Neural cell (in vitro differentiated cells): ENCODE data around the gene ST6GALNAC5. TPM values are rescaled to one million over a fixed set of nuclear protein-coding genes. Genes with fewer than 3 reads are reported as not detected.
A peak's percentile ranks its signal among the peaks of the same experiment; 100 is the strongest.

Source experiments
- H2AFZ ChIP-seq: fragments of 200-600, 300-800 bp; sonication (generic), shearing (Covaris generic); 2 replicates; pipeline ENCODE4 v1.6.0; 2014; ENCODE audit warnings: low read depth, mild to moderate bottlenecking, antibody characterized with exemption, low read length, moderate library complexity
- H3F3A ChIP-seq: fragments of 200-600 bp; shearing (Covaris generic); 2 replicates; pipeline ENCODE4 v1.6.1; 2016; ENCODE audit warnings: mild to moderate bottlenecking, moderate library complexity, mixed read lengths, antibody characterized with exemption, low read length; ENCODE audit not compliant: insufficient read depth, poor library complexity, severe bottlenecking
- H3K27ac ChIP-seq: fragments of 200-600, 300-800 bp; sonication (generic), shearing (Covaris generic); 2 replicates; pipeline ENCODE4 v1.5.1; 2014; ENCODE audit warnings: mild to moderate bottlenecking, low read length, moderate library complexity
- H3K27me3 ChIP-seq: fragments of 300-800, 200-600 bp; sonication (generic), shearing (Covaris generic); 2 replicates; pipeline ENCODE4 v1.6.0; 2014; ENCODE audit warnings: mild to moderate bottlenecking, low read depth, low read length, moderate library complexity; ENCODE audit not compliant: insufficient read depth
- H3K36me3 ChIP-seq: fragments of 300-800, 200-600 bp; sonication (generic), shearing (Covaris generic); 2 replicates; pipeline ENCODE4 v1.5.1; 2014; ENCODE audit warnings: mild to moderate bottlenecking, antibody characterized with exemption, low read length, moderate library complexity; ENCODE audit not compliant: insufficient read depth
- H3K4me2 ChIP-seq: fragments of 300-800, 200-600 bp; sonication (generic), shearing (Covaris generic); 2 replicates; pipeline ENCODE4 v1.6.0; 2014; ENCODE audit warnings: mild to moderate bottlenecking, low read length
- H3K4me3 ChIP-seq: fragments of 300-800, 200-600 bp; sonication (generic), shearing (Covaris generic); 2 replicates; pipeline ENCODE4 v1.5.1; 2014; ENCODE audit warnings: mild to moderate bottlenecking, low read length, moderate library complexity
- H3K79me2 ChIP-seq: fragments of 200-600 bp; shearing (Covaris generic); replicated peaks from 2 replicates; pipeline ENCODE4 v1.6.0; 2014; ENCODE audit warnings: mild to moderate bottlenecking, low read length, moderate library complexity; ENCODE audit not compliant: insufficient read depth
- H3K9ac ChIP-seq: fragments of 300-800, 200-600 bp; sonication (generic), shearing (Covaris generic); 2 replicates; pipeline ENCODE4 v1.6.1; 2016; ENCODE audit warnings: mild to moderate bottlenecking, low read length, mixed read lengths
- H3K9me2 ChIP-seq: fragments of 200-600 bp; shearing (Covaris generic); 2 replicates; pipeline ENCODE4 v1.6.1; 2016; ENCODE audit warnings: mild to moderate bottlenecking, low read length, mixed read lengths; ENCODE audit not compliant: insufficient read depth
- H3K9me3 ChIP-seq: fragments of 200-600, 300-800 bp; sonication (generic), shearing (Covaris generic); 2 replicates; pipeline ENCODE4 v1.6.1; 2016; ENCODE audit warnings: mild to moderate bottlenecking, mixed run types, low read length, moderate library complexity, mixed read lengths
- H4K20me1 ChIP-seq: fragments of 200-600 bp; shearing (Covaris generic); 2 replicates; pipeline ENCODE4 v1.6.1; 2016; ENCODE audit warnings: mild to moderate bottlenecking, mixed run types; ENCODE audit not compliant: insufficient read depth
- CTCF ChIP-seq: fragments of 450-650 bp; IDR thresholded peaks from 2 replicates; pipeline ENCODE4 v1.5.1; 2014; ENCODE audit warnings: antibody characterized with exemption, mild to moderate bottlenecking, moderate library complexity; ENCODE audit not compliant: poor library complexity, severe bottlenecking
- EP300 ChIP-seq: fragments of 450-650 bp; conservative IDR thresholded peaks from 2 replicates; pipeline ENCODE4 v1.6.1; 2014; ENCODE audit warnings: antibody characterized with exemption, mild to moderate bottlenecking, moderate library complexity; ENCODE audit not compliant: poor library complexity, severe bottlenecking
- EZH2 ChIP-seq: fragments of 200-600, 300-800 bp; shearing (Covaris generic), sonication (generic); IDR thresholded peaks from 2 replicates; pipeline ENCODE4 v1.6.1; 2014; ENCODE audit warnings: antibody characterized with exemption, low read length, borderline replicate concordance, mild to moderate bottlenecking; ENCODE audit not compliant: insufficient read depth, poor library complexity, severe bottlenecking
- MXI1 ChIP-seq: fragments of 450-650 bp; conservative IDR thresholded peaks from 2 replicates; pipeline ENCODE4 v1.6.1; 2014; ENCODE audit warnings: antibody characterized with exemption, mild to moderate bottlenecking; ENCODE audit not compliant: poor library complexity, severe bottlenecking
- POLR2AphosphoS5 ChIP-seq: IDR thresholded peaks from 2 replicates; pipeline ENCODE4 v1.6.1; 2012
- RAD21 ChIP-seq: fragments of 450-650 bp; conservative IDR thresholded peaks from 2 replicates; pipeline ENCODE4 v1.6.1; 2014; ENCODE audit warnings: antibody characterized with exemption, mild to moderate bottlenecking, moderate library complexity
- REST ChIP-seq: IDR thresholded peaks from 2 replicates; pipeline ENCODE4 v1.6.1; 2012; ENCODE audit warnings: borderline replicate concordance
- SMC3 ChIP-seq: fragments of 450-650 bp; conservative IDR thresholded peaks from 2 replicates; pipeline ENCODE4 v1.6.1; 2014; ENCODE audit warnings: antibody characterized with exemption, mild to moderate bottlenecking, moderate library complexity; ENCODE audit not compliant: poor library complexity
- TAF1 ChIP-seq: IDR thresholded peaks from 2 replicates; pipeline ENCODE4 v1.6.1; 2012; ENCODE audit warnings: low read depth
- polyA plus RNA-seq: library from polyadenylated mRNA; depleted of rRNA; stranded (reverse); fragments of >200 nt; gene quantifications from 2 replicates; pipeline ENCODE4 v1.2.3, GENCODE V29; 2014

Gene ST6GALNAC5
- polyA plus RNA-seq, 1 donor from 2014 or later = 57.3 TPM

GRCh38 chr1:76939817-76940216, 72.5 kb downstream of the ST6GALNAC5 start:
- no peaks in the 10 kb centered on the region for H3K27me3 ChIP-seq
- peak overlapping the region; percentile 80 for H3K27ac ChIP-seq
- no peaks in the 10 kb centered on the region for H3K36me3 ChIP-seq
- H3F3A ChIP-seq = no peaks in the 10 kb centered on the region
- no peaks in the 10 kb centered on the region for H3K9me2 ChIP-seq
- H2AFZ ChIP-seq = no peak overlapping the region
- no peak overlapping the region for H3K9ac ChIP-seq
- no peaks in the 10 kb centered on the region for H4K20me1 ChIP-seq
- H3K4me3 ChIP-seq = no peak overlapping the region
- H3K9me3 ChIP-seq = no peaks in the 10 kb centered on the region
- no peak overlapping the region for H3K4me2 ChIP-seq
- TF ChIP-seq MXI1 = no peak
- TF ChIP-seq CTCF = no peak
- TF ChIP-seq RAD21 = no peak
- no peak for TF ChIP-seq SMC3
- no peak for TF ChIP-seq REST
- no peak for TF ChIP-seq TAF1
- no peak for TF ChIP-seq EP300
- TF ChIP-seq POLR2AphosphoS5 = no peak
- no peak for TF ChIP-seq EZH2
- peaks cover 15% of the 10 kb centered on the region for H3K79me2 ChIP-seq

GRCh38 chr1:76940571-76941335, 73.5 kb downstream of the ST6GALNAC5 start:
- Histone ChIP-seq H3K9me3 (no peaks in the 10 kb centered on the region), H3K9me2 (no peaks in the 10 kb centered on the region), H3K9ac (no peak overlapping the region), H2AFZ (no peak overlapping the region), H4K20me1 (no peaks in the 10 kb centered on the region), H3K27me3 (no peaks in the 10 kb centered on the region), H3F3A (no peaks in the 10 kb centered on the region), H3K27ac (no peak overlapping the region), H3K4me3 (no peak overlapping the region), H3K36me3 (no peaks in the 10 kb centered on the region), H3K79me2 (peaks cover 12% of the 10 kb centered on the region), H3K4me2 (no peak overlapping the region)
- no peak for TF ChIP-seq SMC3
- no peak for TF ChIP-seq MXI1
- no peak for TF ChIP-seq EP300
- no peak for TF ChIP-seq RAD21
- no peak for TF ChIP-seq TAF1
- TF ChIP-seq REST = no peak
- TF ChIP-seq EZH2 = no peak
- no peak for TF ChIP-seq CTCF
- no peak for TF ChIP-seq POLR2AphosphoS5
